ENCODE data around the gene DIP2A. TPM values are rescaled to one million over a fixed set of nuclear protein-coding genes. Genes with fewer than 3 reads are reported as not detected.

DIP2A gene
- total and polyA plus RNA-seq, 2 experiments from 2014 or later = 19.8 to 24.6 TPM

- no peak overlapping the region for H3K4me2 ChIP-seq
- H3K9me2 ChIP-seq (replicated peaks; ENCODE audit: insufficient read depth) = no peaks in the 10 kb centered on the region
- no peaks in the 10 kb centered on the region for H3K4me1 ChIP-seq (ENCODE audit: insufficient read depth)
- DNase-seq (ENCODE audit: low spot score) = no peak
- H4K20me1 ChIP-seq (ENCODE audit: insufficient read depth, poor library complexity, severe bottlenecking) = no peaks in the 10 kb centered on the region
- no peak overlapping the region for H2AFZ ChIP-seq
- H3K9me3 ChIP-seq (ENCODE audit: low read depth) = no peaks in the 10 kb centered on the region
- 98% methylated on average over 11 of the region's 11 CpGs for WGBS (ENCODE audit: low lambda C conversion rate, missing lambda C conversion rate)
- no peaks in the 10 kb centered on the region for H3K79me2 ChIP-seq
- no peaks in the 10 kb centered on the region for H3K36me3 ChIP-seq (replicated peaks; ENCODE audit: insufficient read depth, low read depth)
- H3K4me3 ChIP-seq = no peak overlapping the region
- no peak for TF ChIP-seq EZH2 (IDR thresholded peaks at IDR 0.05; ENCODE audit: borderline replicate concordance)
- no peak for TF ChIP-seq CTCF (IDR thresholded peaks at IDR 0.05; ENCODE audit: poor library complexity)
- TF ChIP-seq EZH2phosphoT487 (IDR thresholded peaks at IDR 0.05; ENCODE audit: low read depth, severe bottlenecking, unreplicated experiment) = no peak
- H3K27me3 ChIP-seq = no peaks in the 10 kb centered on the region
- no peak overlapping the region for H3K27ac ChIP-seq
These were observed 81.5 kb downstream of the DIP2A start for GRCh38 chr21:46540087-46540710.

DNA sequence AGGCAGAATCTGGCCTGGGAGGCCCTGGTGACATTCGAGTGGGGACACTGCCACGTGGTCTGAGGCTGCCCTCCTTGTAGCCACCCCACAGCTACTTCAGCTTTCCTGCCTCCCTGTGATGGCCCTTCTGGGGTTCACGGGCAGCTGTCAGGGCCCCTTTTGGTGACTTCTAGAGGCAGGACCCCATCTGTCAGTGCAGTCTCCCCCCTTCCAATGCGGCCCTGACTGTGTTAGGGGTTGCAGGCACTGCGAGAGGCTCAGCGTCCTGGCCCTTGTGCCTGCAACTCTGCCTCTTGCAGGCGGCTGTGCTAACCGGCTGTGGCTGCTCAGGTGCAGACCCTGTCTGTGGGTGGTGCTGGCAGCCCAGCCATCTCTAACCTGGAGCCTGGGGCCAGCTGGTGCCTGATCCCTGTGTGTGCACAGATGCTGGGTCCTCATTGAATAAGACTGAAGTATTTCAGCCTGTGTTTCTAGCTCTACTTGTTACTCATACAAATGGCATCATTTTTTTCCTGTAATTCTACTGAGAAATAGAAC, 84.0 kb downstream of the DIP2A start:
- no peak for DNase-seq (ENCODE audit: low spot score)
- Histone ChIP-seq H3K27me3 (no peaks in the 10 kb centered on the region), H3K79me2 (no peaks in the 10 kb centered on the region), H4K20me1 (ENCODE audit: insufficient read depth, poor library complexity, severe bottlenecking) (no peaks in the 10 kb centered on the region), H3K9me3 (ENCODE audit: low read depth) (no peaks in the 10 kb centered on the region), H3K36me3 (replicated peaks; ENCODE audit: insufficient read depth, low read depth) (no peaks in the 10 kb centered on the region), H3K4me3 (no peak overlapping the region), H3K27ac (no peak overlapping the region), H3K4me1 (ENCODE audit: insufficient read depth) (no peaks in the 10 kb centered on the region), H3K9me2 (replicated peaks; ENCODE audit: insufficient read depth) (no peaks in the 10 kb centered on the region), H3K4me2 (no peak overlapping the region), H2AFZ (no peak overlapping the region)
- 94% methylated on average over 8 of the region's 8 CpGs for WGBS (ENCODE audit: low lambda C conversion rate, missing lambda C conversion rate)
- TF ChIP-seq EZH2phosphoT487 (IDR thresholded peaks at IDR 0.05; ENCODE audit: low read depth, severe bottlenecking, unreplicated experiment) (no peak), EZH2 (IDR thresholded peaks at IDR 0.05; ENCODE audit: borderline replicate concordance) (no peak), CTCF (IDR thresholded peaks at IDR 0.05; ENCODE audit: poor library complexity) (no peak)

- 94% methylated on average over 9 of the region's 19 CpGs for WGBS (ENCODE audit: low lambda C conversion rate, missing lambda C conversion rate)
- DNase-seq (ENCODE audit: low spot score) = no peak
- TF ChIP-seq CTCF (IDR thresholded peaks at IDR 0.05; ENCODE audit: poor library complexity) (no peak), EZH2 (IDR thresholded peaks at IDR 0.05; ENCODE audit: borderline replicate concordance) (no peak), EZH2phosphoT487 (IDR thresholded peaks at IDR 0.05; ENCODE audit: low read depth, severe bottlenecking, unreplicated experiment) (no peak)
These were observed 84.6 kb downstream of the DIP2A start for GRCh38 chr21:46543306-46543705.

More at GRCh38 chr21:46543306-46543705, 84.6 kb downstream of the DIP2A start:
- no peaks in the 10 kb centered on the region for H3K79me2 ChIP-seq
- H3K4me2 ChIP-seq = no peak overlapping the region
- no peaks in the 10 kb centered on the region for H3K9me2 ChIP-seq (replicated peaks; ENCODE audit: insufficient read depth)
- no peaks in the 10 kb centered on the region for H3K4me1 ChIP-seq (ENCODE audit: insufficient read depth)
- no peaks in the 10 kb centered on the region for H4K20me1 ChIP-seq (ENCODE audit: insufficient read depth, poor library complexity, severe bottlenecking)
- H3K4me3 ChIP-seq = no peak overlapping the region
- no peaks in the 10 kb centered on the region for H3K27me3 ChIP-seq
- H3K36me3 ChIP-seq (replicated peaks; ENCODE audit: insufficient read depth, low read depth) = no peaks in the 10 kb centered on the region
- H2AFZ ChIP-seq = no peak overlapping the region
- no peak overlapping the region for H3K27ac ChIP-seq
- H3K9me3 ChIP-seq (ENCODE audit: low read depth) = no peaks in the 10 kb centered on the region

Measured in hepatocyte (in vitro differentiated cells).